Activated CD4-positive, alpha-beta T cell treated with anti-CD3 and anti-CD28 coated beads, Interleukin-2, amount 50 U/mL, for 16 hours (primary cell): ENCODE measurements around the gene RASGEF1C.

Source experiments
- DNase-seq: peaks from one replicate; pipeline ENCODE4 v3.0.0-alpha.2; 2020

The RASGEF1C gene

DNA sequence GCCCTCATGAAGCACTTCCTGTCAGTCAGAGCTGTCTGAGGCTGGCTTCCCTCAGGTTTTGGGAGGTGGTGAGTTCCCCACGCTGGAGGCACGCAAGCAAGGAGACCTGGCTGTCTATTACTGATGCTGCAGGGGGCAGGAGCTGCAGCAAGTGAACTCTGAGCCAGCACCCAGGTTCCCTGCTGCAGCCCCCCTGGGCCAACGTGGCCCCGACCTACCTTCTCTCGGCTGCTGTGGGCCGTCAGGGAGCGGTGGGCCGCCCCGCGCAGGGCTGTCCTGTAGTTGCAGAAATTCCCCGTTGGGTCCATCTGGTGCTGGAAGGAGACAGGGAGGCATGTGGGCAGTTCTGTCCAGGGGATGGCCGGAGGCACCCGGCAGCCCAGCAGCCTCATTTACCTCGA, 90.6 kb downstream of the RASGEF1C start:
- no peak for DNase-seq

DNA sequence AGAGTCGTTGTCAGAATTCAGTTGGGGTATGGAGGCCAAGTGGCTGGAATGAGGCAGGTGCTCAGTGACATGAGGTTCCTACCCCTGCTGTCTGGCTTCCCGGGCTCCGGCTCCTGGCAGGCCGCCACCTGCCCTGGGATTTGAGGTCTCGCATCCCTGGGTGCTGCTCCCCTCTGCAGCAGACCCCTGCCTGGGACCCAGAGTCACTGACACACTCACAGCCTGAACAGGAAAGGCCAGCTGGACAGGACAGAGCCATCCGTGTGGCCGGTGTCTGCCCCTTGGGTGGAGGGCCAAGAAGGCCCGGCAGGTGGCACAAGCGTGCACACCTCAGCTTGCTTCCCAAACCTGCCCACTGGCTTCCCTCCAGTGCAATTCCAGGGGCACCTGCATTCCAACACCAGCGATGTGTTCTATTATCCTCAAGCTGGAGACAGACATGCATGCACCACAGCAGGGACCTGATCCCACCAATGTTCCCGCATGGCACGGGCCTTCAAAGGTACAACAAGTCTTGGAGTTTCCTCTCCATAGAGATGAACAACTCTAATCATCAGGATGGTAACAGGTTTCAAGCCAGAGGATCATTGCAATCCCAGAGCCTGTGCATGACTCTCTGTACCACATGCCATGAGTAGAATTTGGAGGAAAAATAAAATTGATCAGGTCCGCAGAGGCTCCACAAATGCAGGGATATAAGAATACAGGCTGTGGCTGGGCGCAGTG, 91.8 kb downstream of the RASGEF1C start:
- DNase-seq: no peak

DNA sequence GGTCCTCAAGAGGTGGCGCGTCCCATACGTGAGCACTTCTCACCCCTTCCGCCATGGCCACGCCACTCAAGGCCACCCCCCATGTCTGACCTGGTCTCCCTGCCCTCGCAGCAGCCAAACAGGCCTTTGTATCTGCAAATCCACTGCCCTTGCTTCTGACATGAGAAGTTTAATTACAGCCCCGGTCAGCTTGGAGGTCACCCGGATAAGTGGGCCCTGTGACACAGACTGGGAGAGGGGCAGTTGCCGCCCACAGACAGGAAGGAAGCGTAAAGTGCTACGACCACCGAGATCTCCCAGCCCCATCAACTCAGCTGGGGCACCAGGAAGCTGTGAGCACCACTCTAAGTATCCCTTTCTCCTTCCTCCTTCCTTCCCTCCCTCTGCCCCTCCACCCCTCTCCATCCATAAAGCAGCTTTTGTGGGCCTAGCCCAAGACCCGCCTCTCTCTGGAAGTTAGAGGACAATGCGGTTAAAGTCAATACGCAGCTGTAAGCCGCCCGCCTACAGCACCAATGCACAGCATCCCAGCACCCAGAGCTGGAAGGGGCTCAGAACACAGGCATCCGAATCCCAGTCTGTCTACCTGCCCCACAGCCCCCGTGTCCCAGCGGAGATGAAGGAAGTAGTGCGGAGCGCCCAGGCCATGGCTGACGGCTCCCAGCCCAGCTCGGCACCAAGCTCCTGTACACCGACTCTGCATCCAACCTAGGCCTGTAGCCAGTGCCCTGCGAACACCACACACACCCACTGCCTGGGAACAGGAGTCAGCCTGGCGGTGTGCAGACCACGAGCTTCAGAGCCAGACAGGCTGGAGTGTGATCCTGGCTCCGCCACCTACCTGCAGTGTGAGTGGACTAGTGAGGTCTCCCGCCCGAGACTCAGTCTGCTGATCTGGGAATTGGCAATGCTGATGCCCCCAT, 92.7 kb downstream of the RASGEF1C start:
- DNase-seq: no peak

DNA sequence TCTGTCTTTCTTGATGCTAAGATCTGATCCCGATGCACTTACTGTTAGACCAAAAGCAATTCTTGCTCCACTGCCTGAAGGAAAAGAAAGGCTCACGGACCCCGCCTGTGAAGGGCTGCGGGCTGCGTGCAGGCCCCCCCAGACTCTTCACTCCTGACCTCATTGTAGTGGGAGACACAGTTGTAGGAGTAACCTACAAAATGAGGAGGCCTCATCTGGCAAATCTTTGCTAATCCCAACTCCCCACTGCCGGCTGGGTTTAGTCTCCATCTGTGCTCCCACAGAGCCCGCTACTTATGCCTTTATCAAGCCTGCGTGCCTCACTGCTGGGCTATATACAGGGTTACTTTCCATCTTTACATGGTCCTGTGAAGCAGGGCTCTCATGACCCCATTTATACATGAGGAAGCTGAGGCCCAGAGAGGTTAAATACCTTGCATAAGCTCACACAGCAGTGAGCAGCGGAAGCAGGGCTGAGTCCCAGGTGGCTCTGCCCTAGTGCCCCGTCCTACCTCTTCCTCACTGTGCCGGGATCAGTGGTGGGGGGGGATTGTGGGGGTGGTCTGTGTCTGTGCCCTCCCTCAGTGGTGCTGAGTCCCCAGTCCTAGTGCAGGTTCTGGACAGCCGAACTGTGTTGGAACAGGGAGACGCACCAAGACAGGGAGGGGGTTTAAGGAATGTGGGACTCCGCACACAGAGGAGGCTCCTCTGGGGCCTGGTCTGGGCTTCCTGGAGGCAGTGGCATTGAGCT, 93.5 kb downstream of the RASGEF1C start:
- no peak for DNase-seq

DNA sequence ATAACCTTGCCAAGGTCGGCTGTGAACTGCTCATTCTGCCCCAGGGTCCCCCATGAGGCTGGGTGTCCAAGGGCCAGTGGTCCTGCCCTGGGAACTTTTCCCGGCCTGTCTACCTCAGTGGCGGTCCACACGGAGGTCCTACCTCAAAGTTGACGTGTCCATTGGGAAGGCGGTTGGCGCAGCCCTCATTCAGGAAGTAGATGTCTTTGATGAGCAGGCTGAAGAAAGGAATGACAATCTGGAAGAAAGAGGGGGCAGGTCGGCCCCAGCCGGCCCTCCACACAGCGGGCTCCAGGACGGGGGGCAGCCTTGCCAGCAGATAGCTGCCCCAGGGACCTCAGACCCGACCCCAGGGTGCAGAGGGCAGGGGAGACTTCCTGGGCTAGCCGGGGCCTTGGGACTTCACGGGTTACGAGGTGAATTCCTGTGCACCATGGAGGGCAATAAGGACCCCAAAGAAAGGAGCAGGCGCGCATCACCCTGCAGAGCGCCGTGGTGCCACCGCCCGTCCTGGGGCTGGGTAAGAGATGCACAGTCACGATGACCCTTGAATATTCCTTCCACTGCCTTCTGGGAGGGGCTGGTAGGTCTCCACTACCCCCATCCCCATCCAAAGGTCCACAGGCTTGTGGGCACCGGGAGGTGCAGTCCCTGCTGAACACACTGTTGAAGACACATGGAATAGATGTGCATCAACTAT, 94.6 kb downstream of the RASGEF1C start:
- no peak for DNase-seq

DNA sequence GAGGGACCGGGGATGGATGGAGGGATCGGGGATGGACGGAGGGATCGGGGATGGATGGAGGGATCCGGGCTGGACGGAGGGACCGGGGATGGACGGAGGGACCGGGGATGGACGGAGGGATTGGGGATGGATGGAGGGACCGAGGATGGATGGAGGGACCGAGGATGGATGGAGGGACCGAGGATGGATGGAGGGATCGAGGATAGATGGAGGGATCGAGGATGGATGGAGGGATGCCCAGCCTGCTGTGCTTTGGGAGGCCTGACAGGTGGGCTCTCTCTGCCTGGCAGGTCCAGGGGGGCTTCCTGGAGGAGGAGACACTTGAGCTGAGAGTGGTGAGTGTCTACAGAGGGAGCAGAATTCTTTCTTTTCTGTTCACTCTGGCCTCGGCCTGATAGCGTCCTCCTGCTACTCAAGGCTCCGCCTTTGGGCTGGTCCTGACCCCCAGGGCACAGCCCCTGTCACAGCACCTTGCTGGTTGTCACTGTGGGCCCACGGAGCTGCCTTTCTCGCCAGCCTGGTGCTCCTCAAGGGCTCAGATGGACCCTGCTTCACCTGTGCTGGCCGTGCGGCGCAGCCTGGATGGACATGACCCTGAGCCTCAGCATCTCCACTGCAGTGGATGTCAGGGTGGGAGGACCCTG, 95.2 kb downstream of the RASGEF1C start:
- DNase-seq: no peak

DNA sequence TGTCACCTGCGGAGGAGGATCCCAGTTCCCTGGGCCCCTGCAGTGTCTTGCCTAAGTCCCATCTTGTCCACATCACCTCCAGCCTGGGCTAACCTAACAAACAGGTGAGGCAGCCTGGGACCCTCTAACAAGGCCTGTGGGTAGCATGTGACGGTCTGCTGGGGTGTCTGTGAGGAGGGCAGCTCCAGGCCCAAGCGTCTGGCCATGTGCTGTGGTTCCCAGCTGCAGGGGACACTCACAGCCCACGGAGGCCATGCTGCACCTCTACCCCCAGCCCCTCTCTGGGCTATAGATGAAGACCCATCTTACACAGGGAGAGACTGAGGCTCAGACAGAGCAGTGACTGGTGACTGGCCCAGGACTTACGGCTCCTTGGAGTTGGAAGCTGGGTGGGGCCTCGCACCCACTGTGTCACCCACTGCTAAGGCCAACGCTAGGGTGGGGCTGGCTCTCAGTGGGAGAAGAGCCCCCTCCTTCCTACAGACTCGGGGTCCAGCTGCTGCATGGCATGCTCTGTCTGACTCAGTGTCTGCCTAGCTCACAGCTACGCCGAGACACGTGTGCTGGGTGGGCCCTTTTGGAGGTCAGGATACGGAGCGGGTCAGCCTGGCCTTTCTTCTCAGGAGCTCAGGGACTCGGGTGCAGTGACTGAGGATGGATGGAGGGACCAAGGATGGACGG, 96.7 kb downstream of the RASGEF1C start:
- no peak for DNase-seq

DNA sequence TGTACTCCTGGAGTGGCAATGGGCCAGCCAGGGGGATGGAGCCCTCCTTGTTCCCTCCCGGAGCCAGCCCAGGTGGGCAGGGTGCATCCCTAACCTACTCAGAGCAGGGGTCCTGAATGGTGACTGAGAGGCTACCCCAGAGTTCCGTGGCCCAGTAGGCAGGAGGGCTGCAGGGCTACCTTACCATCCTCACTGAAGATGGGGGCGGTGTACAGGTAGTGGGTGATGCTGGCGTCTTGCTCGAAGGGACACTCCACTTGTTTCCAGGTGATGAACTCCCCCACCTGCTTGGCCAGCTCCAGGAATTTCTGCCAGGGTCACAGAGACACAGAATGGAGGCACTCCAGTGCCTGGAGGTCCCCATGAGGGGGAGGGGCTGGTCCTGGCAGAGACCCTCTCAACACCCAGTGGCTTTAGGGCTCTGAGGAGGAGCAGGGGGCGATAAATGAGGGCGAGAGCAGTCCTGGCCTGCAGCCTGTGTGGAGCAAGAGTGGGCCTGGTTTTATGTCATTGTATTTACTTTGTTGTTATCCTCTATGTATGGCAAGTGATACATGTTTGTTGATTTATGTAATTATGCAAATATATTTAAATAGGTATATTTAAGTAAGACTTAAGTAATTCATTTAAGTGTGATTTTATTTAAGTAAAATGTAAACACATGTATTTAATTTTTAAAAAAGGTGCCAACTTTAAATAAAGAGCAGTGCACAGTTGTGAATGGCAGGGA, 97.6 kb downstream of the RASGEF1C start:
- no peak for DNase-seq

DNA sequence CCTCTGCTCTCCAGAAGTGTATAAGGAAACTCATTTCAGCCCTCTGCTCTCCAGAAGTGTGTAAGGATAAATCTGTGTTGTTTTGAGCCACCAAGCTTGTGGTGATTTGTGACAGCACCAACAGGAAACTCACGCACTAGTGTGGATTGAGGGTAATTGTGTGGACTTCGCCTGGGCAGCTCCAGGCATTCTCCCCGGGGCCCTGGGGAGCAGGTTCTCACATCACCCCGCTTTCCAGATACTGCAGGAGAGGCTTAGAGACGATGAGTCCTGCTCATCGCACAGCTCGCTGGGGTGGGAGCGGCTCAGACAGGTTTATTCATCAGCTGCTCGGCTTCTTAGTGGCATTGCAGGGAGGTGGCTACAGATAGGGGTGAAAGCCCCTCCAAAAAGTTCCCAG, 99.1 kb downstream of the RASGEF1C start:
- DNase-seq: no peak

DNA sequence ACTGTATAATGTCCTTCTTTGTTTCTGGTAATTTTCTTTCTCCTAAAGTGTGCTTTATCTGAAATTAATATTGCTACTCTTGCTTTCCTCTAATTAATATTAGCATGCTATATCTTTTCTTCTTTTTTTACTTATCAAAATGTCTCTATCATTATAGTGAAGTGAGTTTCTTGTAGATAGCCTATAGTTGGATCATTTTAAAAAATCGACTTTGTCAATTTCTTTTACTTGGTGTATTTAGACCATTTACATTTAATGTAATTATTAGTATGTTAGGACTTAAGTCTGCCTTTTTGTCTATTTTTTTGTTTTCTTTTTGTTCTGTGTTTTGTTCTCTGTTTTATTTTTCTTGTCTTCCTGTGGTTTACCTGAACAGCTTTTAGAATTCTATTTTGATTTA, 102.0 kb downstream of the RASGEF1C start:
- DNase-seq: no peak

DNA sequence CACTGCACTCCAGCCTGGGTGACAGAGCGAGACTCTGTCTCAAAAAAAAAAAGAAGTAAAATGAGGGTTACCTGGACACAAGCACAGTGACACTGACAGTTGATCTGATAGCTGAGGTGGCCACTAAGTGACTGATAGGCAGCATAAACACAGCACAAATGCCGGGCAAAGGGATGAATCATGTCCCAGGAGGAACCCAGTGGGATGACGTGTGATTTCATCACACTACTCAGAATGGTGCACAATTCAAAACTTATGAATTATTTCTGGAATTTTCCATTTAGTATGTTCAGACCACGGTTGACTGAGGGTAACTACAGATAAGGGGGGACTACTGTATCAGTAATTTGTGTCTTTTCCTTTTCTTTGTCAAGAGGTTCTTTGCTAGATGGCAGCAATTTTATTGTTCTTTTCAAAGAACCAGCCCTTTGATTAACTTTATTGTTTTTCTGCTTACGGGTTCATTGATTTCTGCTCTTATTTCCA, 103.1 kb downstream of the RASGEF1C start:
- no peak for DNase-seq

DNA sequence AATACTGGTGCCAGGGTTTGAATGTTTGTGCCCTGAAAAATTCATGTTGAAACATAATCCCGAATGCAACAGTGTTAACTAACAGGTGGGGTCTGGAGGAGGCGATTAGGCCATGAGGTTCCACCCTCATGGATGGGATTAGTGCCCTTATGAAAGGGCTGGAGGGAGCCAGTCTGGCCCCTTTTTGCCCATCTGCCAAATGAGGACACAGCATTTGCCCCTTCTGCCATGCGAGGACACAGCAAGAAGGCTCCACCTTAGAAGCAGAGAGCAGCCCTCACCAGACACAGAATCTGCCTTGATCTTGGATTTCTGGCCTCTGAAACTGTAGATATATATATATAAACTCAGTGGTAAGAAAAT, 104.9 kb downstream of the RASGEF1C start:
- no peak for DNase-seq

DNA sequence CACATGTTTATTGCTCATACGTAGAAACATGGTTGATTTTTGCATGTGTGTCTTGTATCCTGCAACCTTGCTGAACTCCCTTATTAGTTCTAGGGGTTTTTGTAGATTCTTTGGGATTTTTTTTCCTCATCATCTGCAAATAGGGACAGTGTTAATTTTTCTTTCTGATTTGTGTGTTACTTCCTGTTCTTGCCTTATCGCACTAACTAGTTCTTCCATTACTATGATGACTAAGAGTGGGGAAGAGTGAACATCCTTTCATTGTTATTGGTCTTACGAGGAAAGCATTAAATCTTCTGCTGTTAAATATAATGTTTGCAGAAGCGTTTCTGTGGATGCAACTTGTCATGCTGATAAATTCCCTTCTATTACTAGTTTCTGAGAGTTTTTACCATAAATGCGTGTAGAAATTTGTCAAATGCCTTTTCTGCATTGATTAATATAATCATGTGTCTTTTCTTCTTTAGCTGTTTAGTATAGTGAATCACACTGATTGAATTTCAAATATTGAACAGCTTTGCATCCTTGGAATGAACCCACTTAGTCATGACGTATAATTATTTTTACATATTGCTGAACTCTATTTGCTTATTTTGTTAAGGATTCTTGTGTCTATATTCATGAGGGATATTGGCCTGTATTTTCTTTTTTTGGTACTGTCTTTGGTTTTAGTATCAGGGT, 105.4 kb downstream of the RASGEF1C start:
- no peak for DNase-seq

DNA sequence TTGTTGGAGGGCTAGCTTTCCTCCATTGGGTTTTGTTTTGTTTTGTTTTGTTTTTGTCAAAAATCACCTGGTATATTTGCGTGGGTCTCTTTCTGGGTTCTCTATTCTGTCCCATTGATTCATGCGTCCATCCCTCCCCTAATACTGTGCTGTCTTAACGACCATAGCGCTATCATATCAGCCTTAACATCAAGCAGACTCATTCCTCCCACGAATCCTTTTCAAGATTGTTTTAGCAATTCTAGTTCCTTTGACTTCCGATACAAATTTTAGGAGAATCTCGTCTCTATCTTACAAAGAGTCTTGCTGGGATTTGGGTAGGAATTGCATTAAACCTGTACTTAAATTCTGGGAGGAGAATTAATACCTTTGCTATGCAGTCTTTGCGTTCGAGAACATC, 106.4 kb downstream of the RASGEF1C start:
- DNase-seq: no peak

DNA sequence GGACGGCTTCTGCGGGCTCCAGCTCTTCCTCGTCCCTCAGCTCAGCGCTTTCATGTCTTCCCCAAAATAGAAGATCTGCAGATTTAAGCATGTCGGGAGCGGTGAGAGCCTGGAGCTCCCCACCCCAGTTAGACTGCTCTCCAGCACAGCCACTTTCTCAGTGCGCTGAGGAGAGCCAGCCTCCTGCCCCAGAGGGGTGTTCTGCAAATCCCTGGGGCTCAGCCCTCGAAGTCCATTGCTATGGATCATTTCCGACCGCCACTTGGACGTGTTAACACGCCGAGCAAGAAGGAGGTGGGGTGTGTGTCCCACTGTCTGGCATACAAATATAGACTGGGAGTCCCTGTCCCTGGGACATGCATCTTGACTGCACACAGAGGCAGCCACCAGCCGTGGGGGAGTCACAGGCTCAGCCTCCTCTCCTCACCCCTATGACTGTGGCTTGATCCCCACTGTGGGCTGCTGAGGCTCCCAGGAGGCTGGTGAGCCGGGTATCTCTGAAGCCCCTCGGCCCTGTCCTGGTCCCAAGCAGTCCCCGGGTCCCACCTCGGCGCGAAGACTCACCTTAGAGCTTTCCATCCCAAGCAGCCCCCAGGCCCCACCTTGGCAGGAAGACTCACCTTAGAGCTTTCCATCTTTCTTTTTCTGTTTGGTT, 107.4 kb downstream of the RASGEF1C start:
- DNase-seq: no peak

DNA sequence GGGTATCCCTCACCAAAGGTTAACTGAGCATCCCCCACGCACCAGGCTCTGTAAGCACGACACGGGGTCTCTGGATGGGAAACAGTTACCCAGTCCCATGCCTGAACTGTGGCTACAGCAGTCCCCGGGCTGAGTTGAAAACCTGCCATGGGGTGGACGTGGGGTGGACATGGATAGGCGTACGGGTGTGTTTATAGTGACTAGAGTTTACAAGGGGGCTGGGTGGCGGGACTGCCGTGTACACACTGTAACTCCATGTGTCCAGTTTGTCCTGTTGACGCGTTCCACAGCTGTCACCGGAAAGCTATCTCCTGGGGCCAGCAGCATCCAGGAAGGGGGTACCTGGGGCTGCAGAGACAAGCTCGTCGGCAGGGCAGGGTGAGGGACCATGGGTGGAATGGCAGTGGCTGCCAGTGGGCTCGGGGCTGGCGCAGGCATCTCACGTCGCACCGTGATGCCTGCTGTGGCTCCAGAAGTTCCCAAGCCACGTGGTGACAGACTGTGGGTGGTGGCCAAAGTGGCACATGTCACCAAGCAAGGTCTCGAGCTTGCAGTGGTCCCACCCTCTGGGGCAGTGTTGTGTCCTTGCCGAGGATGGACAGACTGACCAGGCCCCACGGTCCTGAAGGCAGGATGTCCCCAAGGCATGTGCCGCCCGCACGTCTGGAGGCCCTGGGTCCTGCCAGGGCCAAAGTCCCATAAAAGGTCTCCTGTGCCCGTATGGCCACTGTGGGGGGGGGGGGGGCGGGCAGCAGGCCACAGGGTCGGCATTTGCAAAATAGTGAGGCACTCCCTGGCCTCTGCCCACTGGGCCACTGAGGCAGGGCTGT, 108.2 kb downstream of the RASGEF1C start:
- no peak for DNase-seq

DNA sequence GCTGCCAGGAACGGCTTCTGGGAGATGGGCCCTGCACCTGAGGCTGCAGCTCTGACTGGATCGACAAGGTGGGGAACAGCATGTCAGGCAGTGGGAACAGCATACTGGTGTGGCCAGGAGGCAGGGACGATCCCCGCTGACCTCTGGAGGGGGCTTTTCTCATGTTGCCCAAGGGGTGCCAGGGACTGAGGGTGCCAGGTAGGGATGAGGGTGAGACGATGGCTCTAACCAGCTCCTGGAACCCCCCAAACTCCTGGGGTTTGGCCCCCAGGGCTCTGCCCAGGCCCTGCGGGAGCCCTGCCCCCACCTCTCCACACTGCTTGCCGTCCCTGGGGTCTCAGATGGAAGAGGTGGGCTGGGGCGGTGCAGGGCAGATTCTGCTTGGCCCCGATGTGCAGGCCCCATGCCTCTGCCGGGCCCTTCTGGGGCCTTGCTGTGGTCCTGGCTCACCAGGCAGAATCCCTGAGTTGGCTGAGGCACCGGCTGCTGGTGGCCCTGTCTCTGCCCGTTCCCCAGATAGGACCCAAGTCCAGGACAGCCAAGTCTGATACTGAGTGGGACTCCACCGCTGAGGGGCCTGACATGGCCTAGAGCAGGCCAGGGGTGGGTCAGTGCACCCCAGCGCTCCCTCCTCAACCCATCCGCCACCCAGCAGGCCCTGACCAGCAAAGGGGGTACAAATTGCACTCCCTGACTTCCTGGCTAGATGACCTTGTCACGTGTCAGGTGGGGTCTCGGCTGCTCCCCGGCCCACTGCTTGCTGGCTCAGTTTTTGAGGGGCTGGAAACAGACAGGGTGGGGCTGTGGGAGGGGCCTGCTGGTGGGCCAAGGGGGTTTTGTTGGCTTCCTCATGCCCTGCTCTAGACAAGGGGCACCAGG, 109.0 kb downstream of the RASGEF1C start:
- DNase-seq: no peak
